Dermis lymphatic vessel endothelial cell (primary cell): Measurements from ENCODE around the gene POLR1D. TPM values are rescaled to one million over a fixed set of nuclear protein-coding genes. Genes with fewer than 3 reads are reported as not detected.

Experiments
- total RNA-seq: library from RNA; depleted of rRNA; stranded (reverse); fragments of >200 nt; gene quantifications from 2 replicates; pipeline ENCODE4 v1.2.1, GENCODE V29; 2014

POLR1D gene
- total RNA-seq, result 94.4 and 114 TPM in 2 replicates

GRCh38 chr13:27621366-27622101 is at the start of gene POLR1D:
Gene POLR1D (plus strand): TSS chr13:27621892. CDS start chr13:27621984, 92 bp downstream.

GRCh38 chr13:27620377-27621115 is 1.1 kb upstream of the POLR1D start, which contains the start of gene LNX2:
Gene LNX2 (minus strand): TSS chr13:27620529. CDS start chr13:27581703, 38,826 bp downstream.

Other genes starting within 250 kb of the POLR1D start
- 84.4 and 92.8 TPM in 2 replicates for gene GTF3A, start 197.3 kb upstream of the POLR1D start, total RNA-seq
- gene MTIF3, start 171.3 kb upstream of the POLR1D start, total RNA-seq, result 44.6 and 55.7 TPM in 2 replicates
- gene LNX2, start 1.4 kb upstream of the POLR1D start, total RNA-seq, result 11.5 and 13.4 TPM in 2 replicates
- gene GSX1, start 170.6 kb downstream of the POLR1D start, total RNA-seq, result not detected in 2 replicates